GM18526 (cell line): ENCODE measurements around the gene PLXDC2.

Source experiments
- POLR2A ChIP-seq: IDR thresholded peaks from 3 replicates; pipeline ENCODE4 v1.6.1; 2011; ENCODE audit not compliant: insufficient read length; ENCODE audit errors: extremely low read depth

Gene PLXDC2

GRCh38 chr10:20232079-20232705 lies 416.0 kb downstream of the PLXDC2 start:
- no peak for TF ChIP-seq POLR2A

GRCh38 chr10:20233423-20233822 lies 417.2 kb downstream of the PLXDC2 start:
- no peak for TF ChIP-seq POLR2A

- TF ChIP-seq POLR2A, result no peak
Observed at GRCh38 chr10:20234579-20234978, 418.3 kb downstream of the PLXDC2 start.

GRCh38 chr10:20237091-20237570 lies 420.9 kb downstream of the PLXDC2 start:
- no peak for TF ChIP-seq POLR2A

- no peak for TF ChIP-seq POLR2A
Observed at GRCh38 chr10:20237586-20237985, 421.4 kb downstream of the PLXDC2 start.

GRCh38 chr10:20240643-20241042 lies 424.4 kb downstream of the PLXDC2 start:
- no peak for TF ChIP-seq POLR2A

- no peak for TF ChIP-seq POLR2A
Observed at GRCh38 chr10:20247454-20247853, 431.2 kb downstream of the PLXDC2 start.

GRCh38 chr10:20247891-20248708 lies 431.9 kb downstream of the PLXDC2 start:
- no peak for TF ChIP-seq POLR2A

- TF ChIP-seq POLR2A, result no peak
Observed at GRCh38 chr10:20254078-20254477, 437.8 kb downstream of the PLXDC2 start.

GRCh38 chr10:20254497-20254896 lies 438.3 kb downstream of the PLXDC2 start:
- TF ChIP-seq POLR2A, result no peak

- no peak for TF ChIP-seq POLR2A
Observed at GRCh38 chr10:20256969-20257368, 440.7 kb downstream of the PLXDC2 start.

GRCh38 chr10:20257422-20257821 lies 441.2 kb downstream of the PLXDC2 start:
- TF ChIP-seq POLR2A, result no peak

GRCh38 chr10:20265146-20265545 lies 448.9 kb downstream of the PLXDC2 start:
- TF ChIP-seq POLR2A, result no peak

- TF ChIP-seq POLR2A, result no peak
Observed at GRCh38 chr10:20267734-20268133, 451.5 kb downstream of the PLXDC2 start.

- TF ChIP-seq POLR2A, result no peak
Observed at GRCh38 chr10:20271490-20271889, 455.3 kb downstream of the PLXDC2 start.

GRCh38 chr10:20272608-20273007 lies 456.4 kb downstream of the PLXDC2 start:
- no peak for TF ChIP-seq POLR2A
